KMS-11 (cell line): ENCODE measurements around the gene RAE1.

Experiments
- H2AFZ ChIP-seq: fragments of 200-600 bp; sonication (generic); 2 replicates; pipeline ENCODE4 v1.6.1; 2016; ENCODE audit warnings: antibody characterized with exemption, mixed run types, low read depth
- H3K27ac ChIP-seq: fragments of 200-600 bp; sonication (generic); 2 replicates; pipeline ENCODE4 v1.6.1; 2016; ENCODE audit warnings: mild to moderate bottlenecking, mixed run types
- H3K27me3 ChIP-seq: fragments of 200-600 bp; sonication (generic); 2 replicates; pipeline ENCODE4 v1.6.1; 2017; ENCODE audit warnings: mild to moderate bottlenecking, low read depth, mixed run types, moderate library complexity; ENCODE audit not compliant: insufficient read depth
- H3K36me3 ChIP-seq: fragments of 200-600 bp; sonication (generic); 2 replicates; pipeline ENCODE4 v1.6.1; 2017; ENCODE audit warnings: mild to moderate bottlenecking, mixed run types; ENCODE audit not compliant: insufficient read depth
- H3K4me1 ChIP-seq: fragments of 200-600 bp; sonication (generic); 2 replicates; pipeline ENCODE4 v1.6.1; 2016; ENCODE audit warnings: mild to moderate bottlenecking, low read depth, mixed run types; ENCODE audit not compliant: poor library complexity, severe bottlenecking
- H3K4me2 ChIP-seq: fragments of 200-600 bp; sonication (generic); 2 replicates; pipeline ENCODE4 v1.7.0; 2016; ENCODE audit warnings: mild to moderate bottlenecking, mixed run types
- H3K4me3 ChIP-seq: fragments of 200-600 bp; sonication (generic); IDR thresholded peaks from 2 replicates; pipeline ENCODE4 v1.6.1; 2017; ENCODE audit warnings: low read depth, low read length, mixed read lengths; ENCODE audit not compliant: insufficient read depth
- H3K79me2 ChIP-seq: fragments of 200-600 bp; sonication (generic); 2 replicates; pipeline ENCODE4 v1.6.1; 2016; ENCODE audit warnings: low read depth, mixed run types; ENCODE audit not compliant: insufficient read depth
- H3K9ac ChIP-seq: fragments of 200-600 bp; sonication (generic); 2 replicates; pipeline ENCODE4 v1.6.1; 2016; ENCODE audit warnings: mild to moderate bottlenecking, mixed run types
- H4K20me1 ChIP-seq: fragments of 200-600 bp; sonication (generic); 2 replicates; pipeline ENCODE4 v1.6.1; 2016; ENCODE audit warnings: mild to moderate bottlenecking, mixed run types; ENCODE audit not compliant: insufficient read depth
- TF ChIP-seq, protein P1 (sequence below): fragments of 200-600 bp; sonication (generic); conservative IDR thresholded peaks from 2 replicates; pipeline ENCODE4 v1.6.1; 2017; ENCODE audit warnings: low read depth, mild to moderate bottlenecking, antibody characterized with exemption, low read length, moderate library complexity, mixed read lengths

Gene RAE1, protein sequence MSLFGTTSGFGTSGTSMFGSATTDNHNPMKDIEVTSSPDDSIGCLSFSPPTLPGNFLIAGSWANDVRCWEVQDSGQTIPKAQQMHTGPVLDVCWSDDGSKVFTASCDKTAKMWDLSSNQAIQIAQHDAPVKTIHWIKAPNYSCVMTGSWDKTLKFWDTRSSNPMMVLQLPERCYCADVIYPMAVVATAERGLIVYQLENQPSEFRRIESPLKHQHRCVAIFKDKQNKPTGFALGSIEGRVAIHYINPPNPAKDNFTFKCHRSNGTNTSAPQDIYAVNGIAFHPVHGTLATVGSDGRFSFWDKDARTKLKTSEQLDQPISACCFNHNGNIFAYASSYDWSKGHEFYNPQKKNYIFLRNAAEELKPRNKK

GRCh38 chr20:57351042-57351783, at the start of gene RAE1:
RAE1 (plus strand) TSS chr20:57351255; CDS start chr20:57354039, 2,784 bp downstream.
- H3K4me3 ChIP-seq = no peak within 1 kb of the TSS
- TF ChIP-seq, protein P1, sequence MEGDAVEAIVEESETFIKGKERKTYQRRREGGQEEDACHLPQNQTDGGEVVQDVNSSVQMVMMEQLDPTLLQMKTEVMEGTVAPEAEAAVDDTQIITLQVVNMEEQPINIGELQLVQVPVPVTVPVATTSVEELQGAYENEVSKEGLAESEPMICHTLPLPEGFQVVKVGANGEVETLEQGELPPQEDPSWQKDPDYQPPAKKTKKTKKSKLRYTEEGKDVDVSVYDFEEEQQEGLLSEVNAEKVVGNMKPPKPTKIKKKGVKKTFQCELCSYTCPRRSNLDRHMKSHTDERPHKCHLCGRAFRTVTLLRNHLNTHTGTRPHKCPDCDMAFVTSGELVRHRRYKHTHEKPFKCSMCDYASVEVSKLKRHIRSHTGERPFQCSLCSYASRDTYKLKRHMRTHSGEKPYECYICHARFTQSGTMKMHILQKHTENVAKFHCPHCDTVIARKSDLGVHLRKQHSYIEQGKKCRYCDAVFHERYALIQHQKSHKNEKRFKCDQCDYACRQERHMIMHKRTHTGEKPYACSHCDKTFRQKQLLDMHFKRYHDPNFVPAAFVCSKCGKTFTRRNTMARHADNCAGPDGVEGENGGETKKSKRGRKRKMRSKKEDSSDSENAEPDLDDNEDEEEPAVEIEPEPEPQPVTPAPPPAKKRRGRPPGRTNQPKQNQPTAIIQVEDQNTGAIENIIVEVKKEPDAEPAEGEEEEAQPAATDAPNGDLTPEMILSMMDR = no peak
- no peaks in the 10 kb centered on the region for H4K20me1 ChIP-seq
- H3K4me1 ChIP-seq = peaks cover 14% of the 10 kb centered on the region
- H3K27me3 ChIP-seq = no peaks in the 10 kb centered on the region
- peak within 1 kb of the TSS; percentile 72 for H3K27ac ChIP-seq
- peaks cover 16% of the 10 kb centered on the region; the same call in 1 of the 2 replicates for H3K36me3 ChIP-seq
- H3K79me2 ChIP-seq = peaks cover 39% of the 10 kb centered on the region
- H3K9ac ChIP-seq = peak within 1 kb of the TSS; percentile 90
- H2AFZ ChIP-seq = peak within 1 kb of the TSS; percentile 75
- peak within 1 kb of the TSS; percentile 92 for H3K4me2 ChIP-seq

- Histone ChIP-seq H2AFZ (no peak overlapping the region), H3K9ac (no peak overlapping the region)
- TF ChIP-seq, protein P1 = no peak
Observed at GRCh38 chr20:57306747-57307146, 44.3 kb upstream of the RAE1 start.

DNA sequence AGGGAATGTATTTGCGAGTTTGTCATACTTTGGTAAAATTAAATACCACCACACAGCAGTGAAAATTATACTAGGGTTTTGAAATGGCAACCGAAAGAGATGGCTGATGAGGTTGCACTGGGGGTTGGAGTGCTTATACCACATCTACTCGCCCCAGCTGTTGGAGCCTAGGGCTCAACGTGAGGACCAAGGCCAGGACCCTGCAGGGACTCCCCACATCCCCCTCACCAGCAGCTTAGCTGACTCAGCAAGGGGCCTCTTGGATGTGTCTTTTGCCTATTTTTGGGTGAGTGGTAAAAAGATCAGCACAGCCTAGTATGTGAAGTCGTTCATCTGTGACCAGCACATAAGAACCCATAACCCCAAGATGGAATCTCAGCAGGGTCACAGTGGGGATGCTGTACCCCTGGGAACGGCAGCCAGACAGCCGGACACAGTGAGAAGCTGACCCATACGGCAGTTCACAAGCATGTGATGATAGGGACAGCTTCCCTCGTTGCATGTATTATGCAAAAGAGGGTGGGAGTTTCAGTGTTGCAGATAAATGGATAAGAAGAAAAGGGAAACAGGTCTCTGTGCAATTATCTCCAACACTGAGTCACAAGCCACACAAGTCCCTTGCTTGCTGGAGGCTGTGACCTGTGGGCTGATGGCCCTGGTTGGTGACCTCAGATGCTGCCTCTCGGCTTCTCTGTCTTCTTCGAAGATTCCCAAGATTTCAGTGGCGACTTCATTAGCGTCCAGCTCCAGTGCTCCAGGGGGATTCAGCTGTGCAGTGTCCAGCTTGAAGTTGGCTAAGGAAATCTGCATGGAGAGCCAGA, 42.4 kb upstream of the RAE1 start:
- Histone ChIP-seq H3K27me3 (no peaks in the 10 kb centered on the region), H2AFZ (no peak overlapping the region), H3K9ac (no peak overlapping the region), H3K36me3 (no peaks in the 10 kb centered on the region), H3K4me2 (no peak overlapping the region), H3K4me1 (no peaks in the 10 kb centered on the region), H3K4me3 (no peak overlapping the region), H3K79me2 (no peaks in the 10 kb centered on the region), H3K27ac (no peak overlapping the region), H4K20me1 (no peaks in the 10 kb centered on the region)
- TF ChIP-seq, protein P1 = no peak

More at GRCh38 chr20:57306747-57307146, 44.3 kb upstream of the RAE1 start:
- H3K4me3 ChIP-seq = no peak overlapping the region
- H3K4me2 ChIP-seq = no peak overlapping the region
- H3K27me3 ChIP-seq = no peaks in the 10 kb centered on the region
- no peaks in the 10 kb centered on the region for H3K36me3 ChIP-seq
- no peak overlapping the region for H3K27ac ChIP-seq
- no peaks in the 10 kb centered on the region for H3K4me1 ChIP-seq
- no peaks in the 10 kb centered on the region for H3K79me2 ChIP-seq
- no peaks in the 10 kb centered on the region for H4K20me1 ChIP-seq

- no peak overlapping the region for H3K9ac ChIP-seq
- no peaks in the 10 kb centered on the region for H3K4me1 ChIP-seq
- TF ChIP-seq, protein P1 = no peak
- H2AFZ ChIP-seq = no peak overlapping the region
- no peak overlapping the region for H3K27ac ChIP-seq
- H3K4me2 ChIP-seq = no peak overlapping the region
- H3K4me3 ChIP-seq = no peak overlapping the region
- no peaks in the 10 kb centered on the region for H3K36me3 ChIP-seq
- H3K79me2 ChIP-seq = no peaks in the 10 kb centered on the region
- no peaks in the 10 kb centered on the region for H3K27me3 ChIP-seq
- no peaks in the 10 kb centered on the region for H4K20me1 ChIP-seq
Observed at GRCh38 chr20:57309544-57310115, 41.4 kb upstream of the RAE1 start.
